Stimulated activated CD4-positive, alpha-beta T cell treated with anti-CD3 and anti-CD28 coated beads, Interleukin-15, amount 100 ng/mL, for 24 hours (primary cell): ENCODE data around the gene MSGN1.

Source experiments
- DNase-seq: peaks from one replicate; pipeline ENCODE4 v3.0.0-alpha.2; 2020

MSGN1 gene, protein sequence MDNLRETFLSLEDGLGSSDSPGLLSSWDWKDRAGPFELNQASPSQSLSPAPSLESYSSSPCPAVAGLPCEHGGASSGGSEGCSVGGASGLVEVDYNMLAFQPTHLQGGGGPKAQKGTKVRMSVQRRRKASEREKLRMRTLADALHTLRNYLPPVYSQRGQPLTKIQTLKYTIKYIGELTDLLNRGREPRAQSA

DNA sequence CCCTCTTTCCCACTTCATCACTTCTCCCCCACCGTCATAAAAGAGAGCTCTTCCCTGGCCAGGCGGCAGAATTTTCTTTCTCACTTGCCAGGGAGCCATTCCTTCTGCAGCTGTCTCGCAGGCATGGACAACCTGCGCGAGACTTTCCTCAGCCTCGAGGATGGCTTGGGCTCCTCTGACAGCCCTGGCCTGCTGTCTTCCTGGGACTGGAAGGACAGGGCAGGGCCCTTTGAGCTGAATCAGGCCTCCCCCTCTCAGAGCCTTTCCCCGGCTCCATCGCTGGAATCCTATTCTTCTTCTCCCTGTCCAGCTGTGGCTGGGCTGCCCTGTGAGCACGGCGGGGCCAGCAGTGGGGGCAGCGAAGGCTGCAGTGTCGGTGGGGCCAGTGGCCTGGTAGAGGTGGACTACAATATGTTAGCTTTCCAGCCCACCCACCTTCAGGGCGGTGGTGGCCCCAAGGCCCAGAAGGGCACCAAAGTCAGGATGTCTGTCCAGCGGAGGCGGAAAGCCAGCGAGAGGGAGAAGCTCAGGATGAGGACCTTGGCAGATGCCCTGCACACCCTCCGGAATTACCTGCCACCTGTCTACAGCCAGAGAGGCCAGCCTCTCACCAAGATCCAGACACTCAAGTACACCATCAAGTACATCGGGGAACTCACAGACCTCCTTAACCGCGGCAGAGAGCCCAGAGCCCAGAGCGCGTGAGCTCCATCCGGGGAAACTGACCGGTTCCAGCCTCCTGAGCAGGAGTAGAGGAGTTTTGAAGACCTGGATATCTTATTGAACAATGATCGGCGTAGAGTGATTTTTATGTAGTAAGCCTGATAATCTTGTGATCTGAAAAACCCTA is at the start of gene MSGN1:
TSS of gene MSGN1 (plus strand) at position 65 of the 850 bp plus-strand sequence. CDS start at position 124, 59 bp downstream.
- DNase-seq, result no peak

DNA sequence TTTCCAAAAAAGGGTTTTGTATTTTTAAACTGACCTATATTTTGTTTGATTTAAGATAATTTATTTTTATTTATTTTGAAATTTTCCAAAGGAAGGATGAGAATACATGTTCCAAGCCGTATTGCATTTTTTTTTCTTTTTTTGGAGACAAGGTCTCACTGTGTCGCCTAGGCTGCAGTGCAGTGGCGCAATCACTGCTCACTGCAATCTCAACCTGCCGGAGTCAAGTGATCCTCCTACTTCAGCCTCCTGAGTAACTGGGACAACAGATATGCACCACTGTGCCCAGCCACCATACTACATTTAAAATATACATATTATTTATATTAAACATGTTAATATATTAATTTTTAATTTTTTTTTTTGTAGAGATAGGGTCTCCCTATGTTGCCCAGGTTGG is 47.4 kb upstream of the MSGN1 start:
- DNase-seq, result no peak

DNA sequence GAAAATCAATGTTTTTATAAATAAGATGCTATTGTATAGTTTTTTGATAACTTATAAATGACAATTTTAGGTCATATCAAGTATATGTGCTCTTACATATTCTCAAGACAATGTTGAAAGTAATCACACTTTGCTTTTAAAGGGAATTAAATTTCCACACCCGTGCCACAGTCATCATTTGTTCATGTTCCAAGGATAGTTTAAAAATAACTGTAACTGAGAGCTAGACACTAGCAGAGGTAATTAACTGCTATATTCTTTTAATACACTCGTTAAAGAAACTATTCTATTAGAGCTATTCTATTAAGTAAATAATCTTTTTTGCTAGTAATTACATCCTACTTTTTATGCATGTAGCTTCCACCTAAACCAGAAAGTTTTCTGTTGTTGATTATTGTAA is 44.3 kb upstream of the MSGN1 start:
- no peak for DNase-seq

DNA sequence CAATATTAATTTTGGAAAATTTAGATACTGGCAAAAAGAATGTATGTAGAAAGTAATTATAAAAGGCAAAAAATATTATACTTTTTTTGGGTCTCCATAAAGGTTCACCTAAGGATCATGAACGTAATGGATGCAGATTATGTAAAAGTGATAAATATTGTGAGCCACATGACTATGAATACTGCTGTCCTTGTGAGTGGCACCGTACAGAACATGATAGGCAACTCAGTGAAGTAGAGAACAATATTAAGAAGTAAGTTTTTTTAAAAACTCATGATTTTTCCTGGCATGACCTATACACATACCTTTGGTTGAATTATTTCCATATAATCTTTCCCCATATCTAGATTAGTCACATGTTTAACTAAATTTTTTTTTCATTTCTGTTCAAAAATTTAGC is 43.7 kb upstream of the MSGN1 start:
- no peak for DNase-seq

DNA sequence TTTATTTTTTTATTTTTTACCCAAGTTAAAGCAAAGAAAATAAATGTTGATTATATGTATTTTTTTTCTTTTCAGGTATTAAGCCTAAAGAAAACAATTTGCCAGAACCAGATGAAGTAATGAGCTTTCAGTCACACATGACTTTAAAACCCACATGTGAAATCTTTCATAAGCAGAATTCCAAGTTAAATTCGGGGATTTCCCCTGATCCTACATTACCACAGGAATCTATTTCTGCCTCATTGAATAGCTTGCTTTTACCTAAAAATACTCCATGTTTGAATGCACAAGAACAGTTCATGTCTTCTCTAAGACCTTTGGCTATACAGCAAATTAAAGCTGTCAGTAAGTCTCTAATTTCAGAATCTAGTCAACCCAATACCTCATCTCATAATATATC is 35.7 kb upstream of the MSGN1 start:
- no peak for DNase-seq

DNA sequence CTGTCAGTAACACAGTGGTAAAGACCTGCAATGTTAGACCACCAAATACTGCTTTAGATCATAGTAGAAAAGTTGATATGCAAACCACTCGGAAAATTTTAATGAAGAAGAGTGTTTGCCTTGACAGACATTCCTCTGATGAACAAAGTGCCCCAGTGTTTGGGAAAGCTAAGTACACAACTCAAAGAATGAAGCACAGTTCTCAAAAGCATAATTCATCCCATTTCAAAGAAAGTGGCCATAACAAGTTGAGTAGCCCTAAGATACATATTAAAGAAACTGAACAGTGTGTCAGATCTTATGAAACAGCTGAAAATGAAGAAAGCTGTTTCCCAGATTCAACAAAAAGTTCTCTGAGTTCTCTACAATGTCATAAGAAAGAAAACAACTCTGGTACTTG is 34.8 kb upstream of the MSGN1 start:
- DNase-seq, result no peak

DNA sequence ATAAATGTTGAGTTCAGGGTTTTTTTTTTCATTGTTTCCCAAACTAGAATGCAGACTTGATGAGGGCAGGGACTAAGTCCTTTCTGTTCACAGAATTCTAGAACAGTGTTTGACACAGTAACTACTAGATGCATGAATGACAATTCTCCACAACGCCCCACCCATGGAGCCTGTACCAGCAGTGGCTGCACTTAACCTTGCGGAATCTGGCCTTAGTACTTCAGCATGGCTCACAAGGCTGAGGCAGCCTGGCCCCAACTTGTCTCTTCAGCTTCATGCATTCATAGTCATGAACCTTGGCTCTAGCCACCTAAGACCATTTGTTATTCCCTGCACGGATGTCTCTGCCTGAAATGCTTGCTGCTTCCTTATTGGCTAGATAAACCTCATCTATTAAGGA is 29.5 kb upstream of the MSGN1 start:
- no peak for DNase-seq

DNA sequence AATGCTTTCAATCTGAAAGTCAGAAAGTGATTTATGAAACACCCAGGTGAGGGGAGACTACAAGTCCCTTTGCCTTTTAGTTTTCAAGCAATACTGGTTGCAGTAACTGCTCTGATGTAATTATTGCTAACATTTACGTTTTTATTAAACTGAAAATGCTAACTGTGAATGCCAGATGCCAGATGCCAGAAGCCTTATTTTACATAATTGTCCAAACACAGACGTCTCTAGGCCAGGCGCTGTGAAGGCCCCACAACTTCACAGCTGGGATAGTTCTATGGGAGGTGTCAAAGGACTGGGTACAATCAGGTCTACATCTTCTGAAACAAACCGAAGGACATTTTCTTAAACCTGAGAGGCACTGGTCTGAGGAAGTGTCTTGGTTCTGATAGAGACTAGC is 27.5 kb upstream of the MSGN1 start:
- no peak for DNase-seq

DNA sequence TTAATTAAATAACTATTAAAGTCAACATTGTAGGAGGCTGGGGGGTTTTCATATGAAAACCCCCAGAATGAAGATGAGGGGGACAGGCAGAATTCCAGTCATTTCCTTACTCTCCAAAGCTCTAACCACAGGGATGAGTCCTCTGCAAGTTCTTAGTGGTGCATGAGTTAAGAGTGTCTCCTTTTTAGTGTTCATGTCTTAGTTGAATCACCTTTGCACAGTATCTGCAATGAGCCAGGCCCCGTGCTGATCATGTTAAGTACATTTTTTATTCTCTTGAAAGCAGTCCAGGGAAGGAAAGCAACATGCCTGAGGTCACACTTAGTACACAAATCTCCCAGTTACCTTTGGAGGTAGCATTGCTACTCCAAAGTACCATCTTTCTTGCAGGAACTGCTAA is 25.7 kb upstream of the MSGN1 start:
- DNase-seq, result no peak

DNA sequence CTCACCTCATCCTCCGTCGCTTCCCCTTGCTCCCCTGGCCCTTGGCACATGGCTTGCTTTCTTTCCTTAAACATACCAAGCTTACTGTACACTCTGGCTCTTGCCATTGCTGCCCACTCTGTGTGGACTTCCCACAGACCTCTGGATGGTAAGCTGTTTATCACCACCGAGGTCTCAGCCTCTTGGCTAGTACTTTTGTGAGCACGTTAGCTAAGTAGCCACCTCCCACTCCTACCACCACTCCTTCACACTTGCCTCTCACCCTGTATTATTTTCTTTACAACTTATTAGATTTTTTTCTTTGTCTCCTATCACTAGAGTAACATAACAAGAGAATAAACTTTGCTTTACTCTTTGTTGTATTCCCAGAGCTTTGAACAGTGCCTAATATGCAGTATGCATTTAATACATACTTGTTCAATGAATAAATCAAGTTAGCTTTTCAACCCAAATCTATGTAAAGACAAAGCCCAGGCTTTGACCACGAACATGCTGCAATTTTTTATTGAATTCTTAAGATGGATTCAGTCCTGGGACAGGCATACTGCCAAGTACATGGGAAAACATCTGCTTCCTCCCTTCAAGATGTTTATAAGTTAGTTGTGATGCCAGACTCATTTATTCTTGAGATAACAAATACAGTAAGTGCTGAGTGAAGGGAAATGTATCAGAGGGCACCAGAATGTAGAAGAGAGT is 25.0 kb upstream of the MSGN1 start:
- DNase-seq, result no peak

DNA sequence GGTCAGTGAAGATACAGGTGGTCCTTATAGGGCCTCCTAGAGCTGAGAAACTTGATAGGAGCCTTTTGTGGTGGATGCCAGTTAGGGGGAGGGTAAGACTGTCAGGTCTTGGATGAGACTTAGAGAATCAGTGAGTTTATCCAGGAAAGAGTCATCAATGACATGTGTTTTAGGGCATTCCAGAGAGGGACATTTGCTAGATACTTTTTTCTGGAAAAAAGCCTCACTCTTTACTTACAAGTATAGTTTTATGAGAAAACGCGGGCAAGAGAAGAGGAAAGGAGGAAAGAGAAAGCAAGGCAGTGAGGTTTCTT is 24.5 kb upstream of the MSGN1 start:
- DNase-seq, result no peak

DNA sequence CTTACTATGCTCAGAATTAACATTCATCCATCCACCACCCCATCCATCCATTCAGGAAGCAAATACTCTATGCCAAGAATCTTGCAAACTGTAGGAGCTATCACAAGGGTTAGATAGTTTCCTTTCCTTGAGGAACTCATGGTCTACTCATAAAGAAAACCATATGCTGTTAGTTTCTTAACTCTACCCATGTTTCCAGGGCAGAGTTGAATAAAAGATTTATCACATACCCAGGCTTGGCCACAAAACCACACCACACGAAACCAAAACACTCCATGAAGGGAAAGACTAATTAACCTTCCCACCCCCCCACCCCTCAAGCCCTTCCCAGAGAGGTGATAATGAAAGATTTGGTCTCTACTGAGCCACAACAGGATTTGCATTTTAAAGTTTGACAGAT is 23.7 kb upstream of the MSGN1 start:
- DNase-seq, result peak; percentile 7

DNA sequence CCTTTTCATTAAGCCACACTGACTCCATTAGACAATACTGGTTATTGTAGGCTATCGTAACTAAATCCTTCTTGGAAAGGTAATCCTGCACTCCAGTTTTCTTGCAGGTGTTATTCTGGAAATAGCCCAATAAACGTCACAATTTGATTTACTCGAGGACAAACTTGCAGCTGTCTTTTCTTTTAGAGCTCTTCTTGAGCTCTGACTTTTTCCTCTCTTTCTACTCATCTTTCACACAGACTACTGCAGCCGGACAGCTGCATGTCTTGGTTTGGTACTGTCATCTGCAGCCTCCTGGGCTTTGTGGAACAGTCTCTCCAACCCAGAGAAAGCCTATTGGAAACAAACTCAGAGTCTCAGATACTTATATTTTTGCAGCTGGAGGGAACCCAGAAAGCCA is 23.0 kb upstream of the MSGN1 start:
- DNase-seq, result no peak

DNA sequence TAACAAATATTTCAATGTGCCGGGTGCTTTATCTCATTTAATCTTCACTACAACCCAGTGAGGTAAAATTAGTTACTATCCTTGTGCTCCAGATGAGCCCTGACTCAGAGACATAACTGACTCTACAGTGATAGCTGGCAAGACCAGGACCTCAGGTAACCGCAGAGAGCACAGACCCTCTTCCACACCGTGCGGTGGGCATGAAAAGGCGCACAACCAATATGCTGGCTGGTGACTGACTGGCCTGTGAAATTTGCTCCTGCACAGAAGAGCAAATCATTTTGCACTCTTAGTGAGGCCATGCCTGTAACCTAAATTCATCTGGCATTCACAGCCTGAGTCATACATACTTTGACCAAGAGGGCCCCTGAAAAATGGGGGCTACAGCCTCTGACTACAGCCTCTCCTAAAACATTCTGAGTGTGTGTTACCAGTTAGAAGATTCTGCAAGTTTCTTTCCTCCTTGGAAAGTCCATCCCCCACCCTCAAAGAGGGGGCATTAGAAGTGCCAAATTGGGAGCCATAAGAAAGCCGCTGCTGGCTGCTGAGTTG is 22.4 kb upstream of the MSGN1 start:
- DNase-seq, result no peak

DNA sequence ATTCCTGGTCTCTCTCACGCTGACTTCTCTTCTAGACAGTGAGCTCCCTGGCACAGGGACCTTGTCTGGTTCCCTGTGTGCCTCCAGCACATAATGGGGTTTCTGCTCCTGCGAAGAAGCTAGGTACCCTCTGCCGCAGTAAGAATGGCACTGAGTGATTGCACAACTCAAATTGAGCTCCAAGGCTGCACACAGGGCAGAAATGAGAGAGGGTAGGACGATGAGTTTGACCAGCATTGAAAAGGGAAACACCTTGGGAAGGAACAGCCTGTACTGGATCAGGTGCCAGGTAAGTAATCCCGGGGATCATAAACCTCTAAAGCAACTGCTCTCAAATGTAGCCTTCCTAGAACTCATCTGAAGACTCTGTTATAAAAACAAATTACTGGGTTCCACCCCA is 21.0 kb upstream of the MSGN1 start:
- no peak for DNase-seq

DNA sequence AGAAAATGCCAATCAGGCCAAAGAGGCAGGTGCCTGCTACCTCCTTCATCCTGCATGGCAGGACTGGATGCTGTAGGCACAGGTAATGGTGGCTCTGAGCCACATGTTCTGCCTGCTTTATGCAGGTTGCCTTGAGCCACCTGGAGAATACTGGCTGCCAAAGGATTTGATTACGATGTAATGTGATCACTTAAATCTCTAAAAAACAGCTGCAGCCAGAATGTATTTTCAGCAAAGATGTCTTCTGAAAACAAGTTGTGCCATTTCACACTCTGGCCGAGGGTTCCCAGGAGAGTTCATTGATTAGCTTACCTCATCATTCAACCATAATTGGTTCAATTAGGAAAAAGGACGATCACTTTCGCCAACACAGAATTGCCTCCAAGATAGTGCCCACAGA is 17.9 kb upstream of the MSGN1 start:
- no peak for DNase-seq

DNA sequence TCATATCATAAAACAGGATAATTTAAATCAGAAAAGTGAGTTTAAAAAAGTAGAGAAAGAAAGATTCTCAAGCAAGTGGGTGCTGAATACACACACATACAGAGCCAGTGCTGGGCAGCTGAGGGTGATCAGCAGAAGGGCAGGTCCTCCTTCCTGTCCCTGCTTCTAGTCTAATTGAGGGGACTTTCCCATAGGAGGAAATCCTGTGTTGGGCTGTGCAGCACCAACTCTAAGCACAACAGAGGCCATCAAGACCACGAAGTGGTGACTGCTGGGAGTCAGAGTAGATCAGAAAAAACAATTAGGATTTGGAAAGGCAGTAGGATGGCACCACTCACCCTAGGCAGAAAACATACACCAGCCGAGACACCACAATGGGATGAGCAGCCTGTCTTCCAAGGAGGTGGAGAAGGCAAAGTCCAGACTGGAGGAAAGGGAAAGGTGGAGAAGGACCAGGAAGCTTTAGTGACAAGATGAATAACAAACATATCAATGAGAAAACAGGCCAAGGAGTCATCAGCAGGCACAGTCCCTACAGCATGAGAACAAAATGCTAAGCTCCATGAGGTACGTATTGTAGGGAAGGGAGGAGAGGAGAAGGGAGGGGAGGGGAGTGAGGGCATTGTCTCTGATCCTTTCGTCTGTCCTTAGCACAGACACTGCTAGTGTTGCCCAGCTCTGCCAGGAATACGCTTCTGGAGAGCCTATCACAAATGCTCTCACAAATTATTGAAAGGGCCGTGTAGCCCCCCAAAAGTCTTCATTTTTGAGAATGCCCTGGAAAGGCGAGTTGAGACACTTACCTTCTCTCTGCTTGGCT is 16.7 kb upstream of the MSGN1 start:
- DNase-seq, result no peak

DNA sequence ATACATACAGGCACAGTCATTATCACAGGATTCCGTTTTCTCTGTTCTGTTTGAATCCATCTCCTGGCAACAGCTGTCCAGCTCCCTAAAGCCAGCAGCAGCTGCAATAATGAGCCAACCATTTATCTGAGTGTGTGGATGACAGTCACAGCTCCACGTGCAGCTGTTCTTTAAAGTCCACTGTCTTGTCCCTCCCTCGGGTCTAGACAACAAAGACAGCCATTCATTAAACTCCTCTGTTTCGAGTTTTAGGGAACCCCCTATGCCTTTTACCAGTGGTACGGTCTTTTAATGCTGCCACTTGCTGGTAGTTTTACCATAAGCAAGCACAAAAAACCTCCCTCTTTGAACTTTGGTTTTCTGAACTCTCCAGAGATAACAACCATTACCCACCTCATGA is 16.0 kb upstream of the MSGN1 start:
- no peak for DNase-seq

DNA sequence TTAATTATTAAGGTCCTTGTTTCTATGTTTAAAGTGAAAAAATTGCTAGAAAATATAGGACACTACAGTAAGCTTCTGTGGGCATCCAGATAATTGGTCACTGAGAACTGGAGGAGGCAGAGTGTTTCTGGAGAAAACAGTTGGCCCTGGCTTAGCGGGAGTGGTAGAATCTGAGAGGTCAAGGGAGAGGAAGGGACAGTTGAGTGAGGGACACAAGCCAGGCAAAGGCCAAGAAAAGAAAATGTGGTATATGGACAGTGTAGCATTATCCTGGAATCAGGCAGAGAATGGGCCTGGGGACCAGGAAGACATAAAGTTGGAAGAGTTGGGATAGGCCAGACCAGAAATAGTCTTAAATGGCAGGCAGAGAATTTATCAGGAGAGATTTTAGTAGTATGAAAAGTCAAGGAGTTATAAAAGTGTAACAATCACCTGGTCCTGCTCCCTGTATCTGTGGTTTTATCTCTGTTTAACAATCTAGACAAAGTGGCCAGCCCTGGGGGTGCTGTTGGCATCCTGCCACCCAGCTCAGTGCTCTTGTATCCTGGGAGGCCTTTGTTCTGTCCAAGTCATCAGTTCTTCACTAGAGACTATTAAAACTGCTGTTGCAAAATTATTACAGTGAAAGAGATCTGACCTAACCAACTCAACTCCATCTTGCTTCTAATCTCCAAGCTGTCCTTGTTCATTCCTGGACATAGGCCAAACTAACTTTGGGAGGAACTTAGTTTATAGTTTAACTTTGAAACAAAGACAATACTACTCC is 15.4 kb upstream of the MSGN1 start:
- DNase-seq, result no peak

DNA sequence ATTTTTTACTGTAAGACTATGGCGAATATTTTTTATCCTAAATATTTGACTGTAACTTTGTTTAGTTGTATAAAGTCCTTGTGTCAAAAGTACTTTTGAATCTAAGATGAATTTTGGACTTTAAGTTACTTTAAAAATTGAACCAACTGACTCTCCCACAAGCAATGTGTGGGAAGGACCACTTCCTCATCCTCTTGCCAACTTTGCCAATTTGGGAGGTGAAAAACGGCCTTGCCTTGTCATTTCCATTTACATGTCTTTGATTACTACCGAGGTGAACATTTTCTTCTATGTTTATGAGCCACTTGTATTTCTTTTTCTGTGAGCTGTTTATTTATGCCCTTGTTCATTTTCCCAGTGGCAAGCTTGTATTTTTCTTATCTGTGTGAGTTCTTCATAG is 12.8 kb upstream of the MSGN1 start:
- DNase-seq, result no peak

DNA sequence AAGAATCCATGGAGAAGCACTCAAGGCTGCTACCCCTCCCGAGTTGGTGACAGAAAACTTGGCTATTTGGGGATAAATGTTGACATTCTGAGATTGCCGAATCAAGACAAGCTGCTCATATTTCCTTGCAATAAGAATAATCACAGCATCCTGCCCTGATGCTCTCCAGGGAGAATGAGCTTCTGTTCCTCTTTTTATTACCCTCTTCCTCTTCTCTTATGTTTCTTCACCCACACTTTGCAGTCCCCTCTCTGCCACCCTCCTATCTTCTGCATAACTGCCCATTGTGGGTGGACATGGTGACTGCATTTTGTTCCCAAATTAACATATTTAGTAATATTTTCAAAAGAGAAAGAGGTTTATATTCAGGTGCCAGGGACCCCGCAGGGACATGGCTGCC is 11.9 kb upstream of the MSGN1 start:
- no peak for DNase-seq

DNA sequence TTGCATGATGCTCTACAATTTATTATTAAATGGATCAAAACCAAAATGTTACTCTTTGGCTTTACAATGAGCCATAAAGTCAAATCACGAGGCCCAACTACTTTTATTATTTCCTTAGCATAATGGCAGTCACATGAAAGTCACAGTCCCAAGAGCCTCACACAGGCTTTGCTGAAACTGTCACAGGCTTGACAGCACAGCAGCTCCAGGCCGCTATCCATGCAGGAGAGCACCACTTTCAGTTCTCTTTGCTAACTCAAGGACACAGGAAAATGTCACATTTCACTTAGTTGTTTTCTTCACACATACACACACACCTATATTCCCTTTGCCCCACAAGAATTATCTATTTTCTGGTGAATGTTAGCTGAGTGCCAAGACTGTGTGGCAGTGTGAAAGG is 11.1 kb upstream of the MSGN1 start:
- no peak for DNase-seq
